Effector memory CD4-positive, alpha-beta T cell (primary cell): Measurements from ENCODE around the gene EPHB2.

Experiments used
- DNase-seq, 3 donors: peaks; one replicate each; pipeline ENCODE4 v3.0.0-alpha.2; 2020
- H3K27ac ChIP-seq: 2 replicates; pipeline ENCODE4 v1.7.0; 2013; ENCODE audit warnings: mild to moderate bottlenecking, low read length, moderate library complexity; ENCODE audit not compliant: insufficient read depth, poor library complexity, severe bottlenecking
- H3K27me3 ChIP-seq: replicated peaks from 2 replicates; pipeline ENCODE4 v1.7.0; 2013; ENCODE audit warnings: mild to moderate bottlenecking, low read length; ENCODE audit not compliant: insufficient read depth, control insufficient read depth, poor library complexity, severe bottlenecking
- H3K36me3 ChIP-seq: 2 replicates; pipeline ENCODE4 v1.7.0; 2013; ENCODE audit warnings: mild to moderate bottlenecking, low read length, moderate library complexity; ENCODE audit not compliant: control insufficient read depth, insufficient read depth
- H3K4me1 ChIP-seq: 2 replicates; pipeline ENCODE4 v1.7.0; 2013; ENCODE audit warnings: low read length, mild to moderate bottlenecking; ENCODE audit not compliant: control insufficient read depth, insufficient read depth, poor library complexity, severe bottlenecking
- H3K4me3 ChIP-seq: 2 replicates; pipeline ENCODE4 v1.7.0; 2013; ENCODE audit warnings: low read length, low read depth, mild to moderate bottlenecking; ENCODE audit not compliant: insufficient read depth, poor library complexity, severe bottlenecking
- H3K9me3 ChIP-seq: 2 replicates; pipeline ENCODE4 v1.7.0; 2013; ENCODE audit warnings: mild to moderate bottlenecking, low read length, moderate library complexity; ENCODE audit not compliant: control insufficient read depth

The EPHB2 gene

DNA sequence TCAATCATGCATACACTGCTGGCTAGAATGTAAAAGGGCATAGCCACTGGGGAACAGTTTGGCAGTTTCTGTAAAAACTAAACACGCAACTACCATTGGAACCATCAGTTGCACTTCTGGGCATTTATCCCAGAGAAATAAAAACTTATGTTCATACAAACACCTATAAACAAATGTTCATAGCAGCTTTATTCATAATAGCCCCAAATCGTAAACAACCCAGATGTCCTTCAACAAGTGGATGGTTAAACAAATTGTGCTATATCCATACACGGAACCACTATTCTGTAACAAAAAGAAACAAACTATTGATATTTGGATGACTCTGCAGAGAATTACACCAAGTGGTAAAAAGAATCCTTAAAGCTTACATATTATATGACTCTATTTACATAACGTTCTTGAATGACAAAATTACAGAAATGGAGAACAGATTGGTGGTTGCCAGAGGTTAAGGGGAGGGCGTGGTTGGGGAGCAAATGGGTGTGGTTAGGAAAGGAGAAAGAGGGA lies 239.2 kb downstream of the EPHB2 start:
- Histone ChIP-seq H3K4me1 (no peaks in the 10 kb centered on the region), H3K4me3 (no peak overlapping the region), H3K27ac (no peak overlapping the region), H3K36me3 (no peaks in the 10 kb centered on the region), H3K27me3 (no peaks in the 10 kb centered on the region), H3K9me3 (no peaks in the 10 kb centered on the region)
- no peak for DNase-seq

GRCh38 chr1:22951796-22952195 lies 241.2 kb downstream of the EPHB2 start:
- H3K4me1 ChIP-seq: no peaks in the 10 kb centered on the region
- no peaks in the 10 kb centered on the region for H3K9me3 ChIP-seq
- DNase-seq: no peak
- no peaks in the 10 kb centered on the region for H3K27me3 ChIP-seq
- H3K4me3 ChIP-seq: no peak overlapping the region
- no peaks in the 10 kb centered on the region for H3K36me3 ChIP-seq
- no peak overlapping the region for H3K27ac ChIP-seq

DNA sequence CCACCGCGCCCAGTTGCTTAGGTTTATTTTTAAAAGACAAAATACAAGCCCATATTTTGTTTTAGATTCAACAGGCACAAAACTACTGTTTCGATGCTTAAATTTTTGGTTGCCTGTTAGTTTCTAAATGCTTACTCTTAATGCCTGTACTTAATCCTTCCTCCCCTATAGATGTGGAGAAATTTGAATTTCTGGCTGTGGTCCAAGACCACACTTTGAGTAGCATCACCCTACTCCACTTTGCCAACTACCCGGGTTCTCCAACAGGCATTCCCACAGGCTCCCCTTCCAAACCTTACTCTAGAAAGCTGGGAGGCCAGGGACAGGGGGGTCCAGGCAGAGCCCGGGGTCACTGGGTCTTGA lies 242.0 kb downstream of the EPHB2 start:
- no peak overlapping the region for H3K27ac ChIP-seq
- H3K4me3 ChIP-seq: no peak overlapping the region
- no peaks in the 10 kb centered on the region for H3K27me3 ChIP-seq
- H3K9me3 ChIP-seq: no peaks in the 10 kb centered on the region
- no peaks in the 10 kb centered on the region for H3K36me3 ChIP-seq
- no peaks in the 10 kb centered on the region for H3K4me1 ChIP-seq
- DNase-seq: no peak

DNA sequence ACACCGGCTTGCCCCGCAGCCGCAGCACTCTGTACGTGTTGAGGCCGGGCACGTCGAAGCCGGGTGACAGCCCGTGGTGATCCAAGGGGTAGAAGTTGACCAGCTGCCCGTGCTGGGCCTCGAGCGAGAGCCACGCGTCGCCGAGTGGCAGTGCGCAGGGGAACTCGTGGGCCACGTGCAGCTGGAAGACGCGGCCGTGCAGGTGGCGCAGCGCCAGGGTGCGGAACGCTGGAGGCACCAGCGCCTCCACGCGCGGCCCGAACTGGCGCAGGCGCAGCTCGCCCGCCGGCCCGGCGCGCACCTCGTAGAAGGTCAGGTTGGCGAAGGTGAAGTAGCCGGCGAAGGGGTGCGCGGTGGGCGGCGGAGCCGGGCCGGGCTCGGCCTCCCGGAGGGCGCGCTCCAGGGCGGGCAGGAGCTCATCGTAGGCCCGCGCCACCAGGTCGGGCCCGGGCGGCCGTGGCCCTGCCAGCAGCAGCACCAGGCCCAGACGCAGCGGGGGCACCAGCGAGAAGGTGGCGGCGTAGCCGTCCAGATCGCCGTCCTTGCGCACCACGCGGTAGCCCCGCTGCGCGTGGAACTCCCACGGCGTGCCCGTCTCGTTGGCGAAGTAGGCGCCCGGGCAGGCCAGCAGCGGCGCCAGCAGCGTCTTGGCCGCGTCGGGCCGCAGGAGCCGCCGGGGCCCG lies 242.6 kb downstream of the EPHB2 start:
- no peak overlapping the region for H3K4me3 ChIP-seq
- no peak for DNase-seq
- no peaks in the 10 kb centered on the region for H3K9me3 ChIP-seq
- H3K27me3 ChIP-seq: no peaks in the 10 kb centered on the region
- H3K36me3 ChIP-seq: no peaks in the 10 kb centered on the region
- no peak overlapping the region for H3K27ac ChIP-seq
- no peaks in the 10 kb centered on the region for H3K4me1 ChIP-seq

DNA sequence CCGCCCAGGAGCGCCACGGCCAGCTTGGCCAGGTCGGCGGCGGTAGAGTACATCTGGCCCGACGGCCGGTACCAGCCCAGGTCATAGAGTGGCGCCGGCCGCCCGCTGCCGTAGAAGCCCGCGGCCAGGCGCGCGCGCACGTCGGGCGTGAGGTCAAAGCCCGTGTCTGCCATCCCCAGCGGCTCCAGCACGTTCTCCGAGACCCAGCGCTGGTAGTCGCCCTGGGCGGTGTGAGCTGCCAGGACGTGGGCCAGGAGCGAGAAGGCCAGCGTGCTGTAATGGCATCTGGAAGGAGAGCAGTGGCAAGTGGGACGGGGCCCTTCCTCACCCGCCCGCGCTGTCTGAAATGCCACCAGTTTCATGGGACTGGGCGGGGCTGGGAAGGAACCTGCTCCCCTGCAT lies 243.1 kb downstream of the EPHB2 start:
- H3K27me3 ChIP-seq: no peaks in the 10 kb centered on the region

DNA sequence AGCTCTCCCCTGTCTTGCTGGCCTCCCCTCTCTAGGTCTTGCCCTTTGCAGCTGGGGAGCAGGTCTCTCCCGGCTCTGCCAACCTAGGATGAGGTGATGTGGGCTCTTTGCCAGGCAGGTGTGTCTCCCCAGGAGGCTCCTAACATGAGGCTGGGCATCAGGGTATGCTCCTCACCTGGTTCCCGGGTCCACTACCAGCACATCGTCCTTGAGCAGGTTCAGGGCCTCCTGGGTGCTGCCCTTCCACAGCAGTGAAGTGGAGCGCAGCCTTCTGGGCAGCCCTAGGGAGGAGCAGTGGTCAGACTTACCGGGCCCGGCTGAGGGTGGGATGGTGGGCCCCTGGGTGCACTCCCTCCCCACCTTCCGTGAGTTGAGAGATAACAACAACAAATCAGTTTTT lies 244.5 kb downstream of the EPHB2 start:
- no peak for DNase-seq
- Histone ChIP-seq H3K27me3 (no peaks in the 10 kb centered on the region), H3K4me1 (no peaks in the 10 kb centered on the region), H3K27ac (no peak overlapping the region), H3K4me3 (no peak overlapping the region), H3K9me3 (no peaks in the 10 kb centered on the region), H3K36me3 (no peaks in the 10 kb centered on the region)

More for the DNA sequence above, 243.1 kb downstream of the EPHB2 start:
- Histone ChIP-seq H3K4me3 (no peak overlapping the region), H3K36me3 (no peaks in the 10 kb centered on the region), H3K4me1 (no peaks in the 10 kb centered on the region), H3K27ac (no peak overlapping the region), H3K9me3 (no peaks in the 10 kb centered on the region)
- DNase-seq: no peak

GRCh38 chr1:22957066-22957465 lies 246.4 kb downstream of the EPHB2 start:
- Histone ChIP-seq H3K4me3 (no peak overlapping the region), H3K27me3 (no peaks in the 10 kb centered on the region)
- no peak for DNase-seq

GRCh38 chr1:22958556-22958955 lies 247.9 kb downstream of the EPHB2 start:
- H3K4me3 ChIP-seq: no peak overlapping the region
- DNase-seq: no peak
- no peaks in the 10 kb centered on the region for H3K27me3 ChIP-seq
- H3K4me1 ChIP-seq: no peaks in the 10 kb centered on the region
- H3K36me3 ChIP-seq: no peaks in the 10 kb centered on the region
- no peaks in the 10 kb centered on the region for H3K9me3 ChIP-seq
- H3K27ac ChIP-seq: no peak overlapping the region

More at GRCh38 chr1:22957066-22957465, 246.4 kb downstream of the EPHB2 start:
- H3K27ac ChIP-seq: no peak overlapping the region
- H3K9me3 ChIP-seq: no peaks in the 10 kb centered on the region
- H3K36me3 ChIP-seq: no peaks in the 10 kb centered on the region
- no peaks in the 10 kb centered on the region for H3K4me1 ChIP-seq

DNA sequence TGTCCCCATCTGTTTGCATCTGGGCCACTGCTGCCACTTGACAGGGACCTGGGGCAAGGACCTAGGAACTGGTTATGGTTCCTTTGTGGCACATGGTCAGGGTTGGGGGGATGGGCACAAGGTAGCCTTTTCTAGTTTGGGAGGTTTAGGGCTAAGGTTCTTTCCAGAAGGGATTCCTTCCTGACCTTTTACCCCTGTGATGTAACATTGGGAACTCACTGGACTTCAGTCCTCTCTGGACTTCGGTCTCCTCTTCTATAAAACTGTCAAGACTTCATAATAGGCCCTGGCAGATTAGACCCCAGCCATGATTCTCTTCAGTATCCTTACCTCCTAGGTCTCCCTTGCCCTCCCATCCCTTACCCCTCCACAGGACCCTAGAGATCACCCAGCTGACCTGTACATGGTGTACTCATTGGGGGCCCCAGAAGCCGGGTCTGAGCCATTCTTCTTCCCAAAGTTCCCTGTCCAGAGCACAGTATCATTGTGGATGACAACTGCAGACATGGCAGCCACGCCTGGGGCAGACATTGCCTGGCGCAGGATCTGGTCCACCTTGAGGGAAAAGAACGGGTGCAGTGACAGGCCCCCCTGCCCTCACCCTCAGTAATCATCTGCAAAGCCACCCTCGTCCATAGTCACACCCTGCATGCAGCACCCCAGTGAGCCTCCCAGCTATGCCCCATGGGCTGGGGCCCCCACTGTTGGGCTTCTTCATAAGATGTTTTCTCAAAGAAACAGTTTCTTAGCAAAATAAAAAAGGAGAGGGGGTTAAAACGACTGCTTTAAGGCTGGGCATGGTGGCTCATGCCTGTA lies 249.1 kb downstream of the EPHB2 start:
- no peak for DNase-seq
- Histone ChIP-seq H3K4me3 (no peak overlapping the region), H3K27me3 (no peaks in the 10 kb centered on the region), H3K36me3 (no peaks in the 10 kb centered on the region), H3K4me1 (no peaks in the 10 kb centered on the region), H3K27ac (no peak overlapping the region), H3K9me3 (no peaks in the 10 kb centered on the region)

GRCh38 chr1:22962558-22962957 lies 251.9 kb downstream of the EPHB2 start:
- Histone ChIP-seq H3K9me3 (no peaks in the 10 kb centered on the region), H3K4me1 (no peaks in the 10 kb centered on the region), H3K4me3 (no peak overlapping the region), H3K36me3 (no peaks in the 10 kb centered on the region), H3K27me3 (no peaks in the 10 kb centered on the region), H3K27ac (no peak overlapping the region)
- no peak for DNase-seq
